HT-29 (cell line): ENCODE measurements around the gene HHATL. TPM values are rescaled to one million over a fixed set of nuclear protein-coding genes. Genes with fewer than 3 reads are reported as not detected.

Source experiments
- DNase-seq: peaks from one replicate; pipeline ENCODE4 v3.0.0-alpha.2; 2015; ENCODE audit warnings: low spot score
- total RNA-seq: library from RNA; depleted of rRNA; stranded (reverse); fragments of >200 nt; shearing (Covaris generic); gene quantifications from 2 replicates; pipeline ENCODE4 v1.2.3, GENCODE V29; 2014; rRNA removed

HHATL gene
- total RNA-seq, 1 experiment from 2014 or later, result not detected

DNA sequence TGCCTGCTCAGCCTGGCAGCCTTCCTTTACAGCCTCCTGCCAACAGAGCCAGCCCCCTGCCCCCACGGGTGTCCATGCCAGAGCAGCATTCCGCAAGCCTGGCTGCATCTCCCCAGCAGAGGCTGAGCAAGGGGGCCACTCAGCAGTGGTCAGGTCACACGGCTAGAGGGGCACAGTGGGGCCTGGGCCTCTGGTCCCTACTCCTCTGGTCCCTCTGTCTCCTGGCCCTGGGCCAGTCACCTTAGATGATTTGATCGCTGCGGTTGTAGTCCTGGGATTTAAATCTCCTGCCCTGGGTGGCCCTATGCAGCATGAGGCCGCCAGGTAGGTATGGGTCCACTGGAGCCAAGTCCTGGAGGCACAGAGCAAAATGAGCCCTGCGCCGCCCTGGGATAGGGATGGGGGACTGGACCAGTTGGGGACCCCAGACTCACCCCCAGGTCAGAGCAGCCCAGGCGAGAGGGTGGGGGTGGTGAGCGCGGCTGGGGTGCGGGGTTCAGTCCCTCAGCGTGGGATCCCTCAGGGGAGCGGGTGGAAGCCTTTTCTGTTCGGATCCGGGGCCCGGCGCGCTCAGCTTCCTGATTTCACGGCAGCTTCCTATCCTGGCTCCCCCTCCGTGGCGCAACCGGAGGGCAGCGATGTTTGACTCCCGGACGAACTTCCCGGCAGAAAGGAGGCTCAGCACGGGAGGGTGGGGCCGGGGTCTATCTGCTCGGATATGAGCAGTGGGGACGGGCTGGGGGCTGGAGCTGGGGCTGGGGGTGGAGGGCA, 48.9 kb downstream of the HHATL start, which contains the start of gene ZBTB47:
Gene ZBTB47 (plus strand): TSS at position 138 of the 771 bp plus-strand sequence. CDS start 4,659 bp downstream, outside the sequence.
- DNase-seq, result no peak

DNA sequence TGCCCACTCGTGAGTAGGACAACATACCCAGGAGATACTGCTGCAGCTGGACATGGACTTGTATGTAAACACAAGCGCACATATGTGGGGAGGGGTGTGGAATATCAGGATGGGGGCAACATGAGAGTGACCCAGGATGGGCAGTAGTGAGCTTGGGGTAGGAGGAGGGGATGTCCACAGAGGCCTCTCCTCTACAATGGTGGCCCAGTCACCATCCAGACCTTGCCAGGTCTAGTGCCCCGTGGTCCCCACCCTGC, 49.4 kb downstream of the HHATL start:
- no peak for DNase-seq

DNA sequence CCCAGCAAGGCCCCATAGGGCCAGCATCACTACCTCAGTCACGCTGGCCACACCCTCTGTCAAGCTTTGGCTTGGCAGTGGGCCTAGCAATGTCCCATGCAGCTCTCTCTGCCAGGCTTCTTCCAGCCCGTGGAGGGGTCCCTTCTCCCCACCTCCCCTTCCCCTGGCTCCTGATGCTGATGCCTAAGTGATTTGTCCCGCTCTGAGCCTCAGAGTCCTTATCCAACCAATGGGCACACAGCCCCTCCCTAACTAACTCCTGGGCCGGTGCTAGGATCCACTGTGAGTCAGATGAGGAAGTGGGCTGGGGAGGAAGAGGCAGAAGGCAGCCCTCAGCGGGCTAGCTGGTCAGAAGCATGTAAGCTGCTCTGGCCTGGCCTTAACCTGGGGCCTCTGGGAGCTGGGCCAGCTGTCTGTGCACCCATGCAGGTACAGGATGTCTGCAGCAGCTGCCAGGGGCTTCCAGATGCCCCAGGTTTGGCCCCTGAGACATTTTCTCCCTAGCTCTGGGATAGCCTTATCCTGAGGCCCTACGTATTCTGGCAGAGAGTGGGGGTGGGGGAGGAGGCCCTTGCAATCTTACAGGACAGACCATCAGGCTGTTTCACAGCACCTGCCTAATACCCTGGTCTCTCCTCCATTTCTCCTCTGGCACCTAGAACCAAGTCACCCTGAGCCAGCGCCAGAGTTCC, 49.8 kb downstream of the HHATL start:
- peak; percentile 40 for DNase-seq

DNA sequence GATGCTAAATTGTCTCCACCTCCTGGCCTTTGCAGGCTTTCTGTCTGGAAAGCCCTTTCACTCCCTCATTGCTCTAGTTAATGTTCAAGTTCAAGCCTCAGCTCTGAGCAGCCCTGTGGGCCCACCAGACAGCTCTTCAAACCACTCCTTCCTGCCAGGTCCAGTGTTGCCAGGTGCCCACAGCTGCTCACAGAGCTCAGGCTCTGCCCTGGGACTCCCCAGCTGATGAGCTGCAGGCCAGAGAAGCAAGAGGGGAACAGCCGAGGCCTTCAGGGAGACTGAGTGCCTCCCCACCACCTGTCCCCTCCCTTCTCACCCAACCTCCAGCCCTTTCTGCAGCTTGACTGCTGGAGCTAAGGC, 50.4 kb downstream of the HHATL start:
- DNase-seq, result no peak

DNA sequence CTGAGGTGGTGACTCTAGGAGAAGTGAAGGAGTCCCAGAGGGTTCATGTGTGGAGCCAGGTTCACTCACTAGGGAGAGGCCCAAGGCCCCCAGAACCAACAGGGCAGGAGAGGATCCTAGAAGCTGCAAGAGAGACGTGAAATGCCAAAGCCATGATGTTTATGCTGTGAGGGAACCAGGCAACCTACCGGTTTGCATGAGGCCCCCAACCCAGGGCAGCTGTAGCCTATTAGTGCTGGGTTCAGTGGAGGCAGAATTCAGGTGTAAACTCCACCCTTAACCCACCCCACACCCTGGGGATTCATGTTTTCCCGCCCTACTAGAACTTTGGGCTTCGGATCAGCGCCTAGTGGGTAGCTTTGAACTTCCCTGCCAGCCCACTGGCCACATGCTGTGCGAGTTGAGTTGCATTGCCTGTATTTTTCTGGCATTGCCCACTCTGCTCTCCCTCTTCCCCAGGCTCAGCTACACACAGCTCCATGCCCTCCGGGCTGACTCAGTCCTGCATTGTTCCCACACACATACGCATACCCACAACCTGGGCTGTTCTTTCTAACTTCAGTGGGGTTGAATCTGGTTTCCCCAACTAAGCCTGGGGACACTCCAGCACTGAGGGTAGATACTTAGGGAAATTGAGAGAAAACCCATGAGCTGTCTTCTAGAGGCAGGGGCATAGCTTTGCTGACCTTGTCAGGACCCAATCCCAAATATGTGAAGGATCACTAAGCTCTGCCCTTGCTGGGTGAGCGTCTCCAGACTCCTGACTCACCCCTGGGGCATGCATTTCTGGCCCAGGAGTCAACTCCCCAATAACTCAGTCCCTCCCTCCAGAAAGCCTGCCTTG, 51.1 kb downstream of the HHATL start:
- no peak for DNase-seq

DNA sequence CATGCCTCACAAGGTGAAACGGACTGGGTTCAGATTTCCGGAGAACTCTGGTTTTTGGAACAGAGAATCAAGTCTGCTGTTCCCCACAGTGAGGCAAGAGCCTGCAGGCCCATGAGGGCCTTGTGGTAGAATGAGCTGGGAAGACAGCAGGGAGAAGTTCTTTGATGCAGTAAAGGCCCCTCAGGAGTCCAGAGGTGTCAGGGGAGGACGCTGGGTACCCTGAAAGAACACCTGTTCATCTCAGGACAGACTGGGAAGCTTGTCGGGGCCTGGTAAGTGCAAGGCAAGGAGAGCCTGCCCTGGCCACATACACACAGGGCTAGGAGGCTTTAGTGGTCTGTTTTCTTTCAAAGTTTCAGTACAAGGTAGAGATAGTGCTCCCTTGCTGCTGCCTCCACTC, 52.8 kb downstream of the HHATL start:
- no peak for DNase-seq

DNA sequence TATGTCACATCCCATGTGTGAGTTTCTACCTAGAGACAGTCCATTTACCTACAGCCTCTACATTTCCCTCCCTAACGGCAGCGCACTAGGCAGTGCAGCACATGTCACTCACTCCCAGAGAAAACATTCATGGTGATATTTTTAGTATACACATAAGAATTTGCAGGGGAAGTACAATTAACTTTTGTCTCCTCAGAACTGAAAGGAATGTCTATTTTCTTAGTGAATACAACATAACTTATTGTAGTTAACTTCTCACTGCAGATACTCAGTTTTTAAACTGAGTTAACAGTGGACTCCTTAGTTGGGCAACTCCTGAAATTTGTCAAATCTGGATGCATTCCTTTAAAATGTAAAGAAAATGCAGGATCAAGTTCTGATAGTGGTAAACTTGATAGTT, 53.6 kb downstream of the HHATL start:
- no peak for DNase-seq

DNA sequence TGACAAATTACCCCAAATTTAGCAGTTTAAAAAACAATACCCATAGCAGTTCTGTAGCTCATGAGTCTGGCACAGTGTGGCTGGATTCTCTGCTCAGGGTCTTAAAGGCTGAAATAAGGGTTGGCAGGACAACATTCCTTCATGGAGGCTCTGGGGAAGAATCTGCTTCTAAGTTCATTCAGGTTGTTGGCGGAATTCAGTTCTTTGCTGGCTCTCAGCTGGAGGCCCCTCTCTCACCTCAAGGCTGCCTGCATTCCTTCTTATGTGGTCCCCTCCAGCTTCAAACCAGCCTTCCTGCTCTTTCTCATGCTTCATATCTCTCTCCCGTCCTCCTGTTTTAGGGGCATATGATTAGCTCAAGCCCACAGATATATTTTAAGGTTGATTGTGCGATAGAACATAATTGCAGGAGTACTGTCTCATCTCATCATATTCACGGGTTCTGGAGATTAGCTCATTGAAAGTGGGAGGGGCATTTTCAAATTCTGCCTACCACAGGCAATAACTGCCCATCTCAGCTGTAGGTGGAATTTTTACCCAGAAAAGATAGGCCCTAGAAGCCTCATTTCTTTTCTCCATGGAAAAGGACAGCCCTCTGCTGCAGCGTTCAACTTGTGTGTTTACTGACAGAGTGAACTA, 54.7 kb downstream of the HHATL start:
- DNase-seq, result no peak

Other genes starting within 250 kb of the HHATL start
- 60.4 and 74.4 TPM in 2 replicates for gene VIPR1, start 200.2 kb downstream of the HHATL start, total RNA-seq
- 12.3 and 12.6 TPM in 2 replicates for gene SEC22C, start 120.8 kb downstream of the HHATL start, total RNA-seq
- 17.7 and 18.4 TPM in 2 replicates for gene SS18L2, start 111.9 kb downstream of the HHATL start, total RNA-seq
- gene NKTR, start 102.1 kb downstream of the HHATL start, total RNA-seq, result 20.0 and 21.8 TPM in 2 replicates
- gene ZBTB47, start 49.1 kb downstream of the HHATL start, total RNA-seq, result 1.1 TPM in 2 replicates
- gene KLHL40, start 17.3 kb downstream of the HHATL start, total RNA-seq, result not detected in 2 replicates
- not detected in 2 replicates for gene CCDC13, start 70.5 kb upstream of the HHATL start, total RNA-seq
- 22.5 and 32.2 TPM in 2 replicates for gene HIGD1A, start 101.7 kb upstream of the HHATL start, total RNA-seq
- 0.18 TPM in 1 of 2 replicates, not detected in the other for gene ACKR2, start 106.6 kb upstream of the HHATL start, total RNA-seq
- not detected in 2 replicates for gene CYP8B1, start 173.1 kb upstream of the HHATL start, total RNA-seq
- not detected in 2 replicates for gene ZNF662, start 203.3 kb upstream of the HHATL start, total RNA-seq